GM12872 (cell line): ENCODE results near the gene ADAMTS19.

ENCODE experiments used
- TF ChIP-seq, protein P1 (sequence below): IDR thresholded peaks from 3 replicates; pipeline ENCODE4 v1.5.1; 2011; ENCODE audit warnings: low read depth, mild to moderate bottlenecking, low read length, moderate library complexity; ENCODE audit not compliant: insufficient read depth

Gene ADAMTS19

DNA sequence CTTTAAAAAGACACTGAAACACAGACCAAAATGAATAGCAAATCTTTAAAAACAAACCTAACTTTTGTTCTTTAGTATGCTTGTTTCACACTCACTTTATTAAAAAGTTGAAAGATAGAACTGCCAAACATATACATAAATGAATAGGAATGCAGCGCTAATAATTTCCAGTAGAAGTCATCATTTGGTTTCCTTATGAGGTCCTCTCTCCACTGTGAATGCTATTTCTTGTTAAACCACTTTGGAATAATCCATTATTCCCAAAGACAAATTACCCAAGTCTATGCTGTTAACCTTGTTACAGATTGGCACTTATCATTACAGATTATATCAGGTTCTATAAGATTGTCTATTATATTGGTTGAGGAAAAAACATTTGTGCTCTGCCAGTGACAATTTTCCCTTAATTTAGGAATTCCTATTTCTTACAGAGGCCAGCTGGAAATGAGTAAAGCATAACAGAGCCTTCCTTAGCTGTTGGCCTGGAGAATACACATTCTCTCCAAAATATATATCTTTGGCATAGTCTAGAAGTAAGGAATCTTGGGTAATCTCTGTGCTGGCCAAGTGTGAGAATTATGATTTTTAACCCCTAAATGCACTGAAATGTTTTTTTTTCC, 258.5 kb downstream of the ADAMTS19 start:
- TF ChIP-seq, protein P1, sequence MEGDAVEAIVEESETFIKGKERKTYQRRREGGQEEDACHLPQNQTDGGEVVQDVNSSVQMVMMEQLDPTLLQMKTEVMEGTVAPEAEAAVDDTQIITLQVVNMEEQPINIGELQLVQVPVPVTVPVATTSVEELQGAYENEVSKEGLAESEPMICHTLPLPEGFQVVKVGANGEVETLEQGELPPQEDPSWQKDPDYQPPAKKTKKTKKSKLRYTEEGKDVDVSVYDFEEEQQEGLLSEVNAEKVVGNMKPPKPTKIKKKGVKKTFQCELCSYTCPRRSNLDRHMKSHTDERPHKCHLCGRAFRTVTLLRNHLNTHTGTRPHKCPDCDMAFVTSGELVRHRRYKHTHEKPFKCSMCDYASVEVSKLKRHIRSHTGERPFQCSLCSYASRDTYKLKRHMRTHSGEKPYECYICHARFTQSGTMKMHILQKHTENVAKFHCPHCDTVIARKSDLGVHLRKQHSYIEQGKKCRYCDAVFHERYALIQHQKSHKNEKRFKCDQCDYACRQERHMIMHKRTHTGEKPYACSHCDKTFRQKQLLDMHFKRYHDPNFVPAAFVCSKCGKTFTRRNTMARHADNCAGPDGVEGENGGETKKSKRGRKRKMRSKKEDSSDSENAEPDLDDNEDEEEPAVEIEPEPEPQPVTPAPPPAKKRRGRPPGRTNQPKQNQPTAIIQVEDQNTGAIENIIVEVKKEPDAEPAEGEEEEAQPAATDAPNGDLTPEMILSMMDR, result no peak

DNA sequence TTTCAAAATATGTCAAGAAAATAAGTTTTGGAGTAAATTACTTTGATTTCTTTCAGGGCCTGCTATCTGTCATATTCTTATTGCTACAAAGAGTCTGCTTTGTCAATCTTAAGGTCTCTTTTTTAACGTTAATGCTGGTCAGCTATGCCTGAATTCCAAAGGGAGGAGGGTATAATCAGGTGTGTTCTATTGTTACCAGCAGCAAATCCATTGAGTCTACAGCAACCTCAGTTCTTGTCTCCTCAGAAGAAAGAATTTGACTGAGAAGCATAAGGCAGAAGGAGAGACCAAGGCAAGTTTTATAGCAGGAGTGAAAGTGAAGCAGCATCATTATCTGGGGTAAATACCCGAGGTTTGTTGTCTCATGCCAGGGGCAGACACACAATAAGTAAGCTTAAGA, 264.1 kb downstream of the ADAMTS19 start:
- TF ChIP-seq, protein P1, result no peak

- TF ChIP-seq, protein P1, result no peak
Measured at GRCh38 chr5:129724647-129725046, 264.5 kb downstream of the ADAMTS19 start.

DNA sequence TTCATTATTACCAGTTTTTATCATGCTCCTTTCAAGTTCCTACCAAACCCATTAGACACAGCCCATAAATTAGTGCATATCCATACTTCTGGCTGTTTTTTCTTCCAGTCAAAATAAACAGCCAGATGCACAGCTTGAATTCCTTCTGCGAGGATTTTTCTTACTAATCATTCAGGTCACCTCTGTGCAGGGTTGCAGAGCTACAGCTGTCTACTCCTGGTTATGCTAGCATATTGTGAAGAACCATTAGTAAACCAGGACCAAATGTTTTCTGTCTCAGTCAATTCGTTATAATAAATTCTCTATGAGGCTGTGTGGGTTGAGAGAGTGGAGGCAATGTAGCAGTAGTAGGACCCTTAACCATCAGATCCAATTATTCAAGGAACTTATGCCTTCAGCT, 279.7 kb downstream of the ADAMTS19 start:
- TF ChIP-seq, protein P1, result no peak

DNA sequence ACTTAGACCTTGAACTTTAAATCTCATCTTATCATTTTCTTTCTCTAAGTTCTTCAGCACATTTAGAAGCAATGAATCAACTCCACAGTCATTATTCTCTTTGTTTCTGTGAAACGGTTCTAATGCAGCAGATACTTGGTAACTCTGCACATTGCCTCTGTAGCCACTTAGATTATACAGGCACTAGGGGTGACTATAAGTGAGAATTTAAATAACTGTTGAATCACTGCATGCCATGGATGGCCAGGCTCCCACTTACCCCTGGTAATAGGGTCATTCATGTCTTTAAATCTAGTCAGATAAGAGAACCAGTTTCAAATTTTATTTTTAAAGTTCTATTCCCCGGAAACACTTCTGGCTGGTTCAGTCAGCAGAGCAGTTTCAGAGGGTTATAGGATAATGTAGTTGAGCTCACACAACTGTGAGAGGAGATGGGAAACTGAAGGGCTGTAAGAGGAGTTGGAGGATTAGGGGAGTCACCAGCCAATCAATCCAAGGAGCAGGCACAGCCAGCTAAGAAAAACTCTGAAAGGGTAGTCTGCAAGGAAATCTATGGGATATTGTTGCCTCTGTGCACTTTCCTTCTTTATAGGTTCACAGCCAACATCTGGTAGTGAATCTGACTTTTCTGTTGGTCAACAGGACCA, 283.6 kb downstream of the ADAMTS19 start:
- TF ChIP-seq, protein P1, result no peak

DNA sequence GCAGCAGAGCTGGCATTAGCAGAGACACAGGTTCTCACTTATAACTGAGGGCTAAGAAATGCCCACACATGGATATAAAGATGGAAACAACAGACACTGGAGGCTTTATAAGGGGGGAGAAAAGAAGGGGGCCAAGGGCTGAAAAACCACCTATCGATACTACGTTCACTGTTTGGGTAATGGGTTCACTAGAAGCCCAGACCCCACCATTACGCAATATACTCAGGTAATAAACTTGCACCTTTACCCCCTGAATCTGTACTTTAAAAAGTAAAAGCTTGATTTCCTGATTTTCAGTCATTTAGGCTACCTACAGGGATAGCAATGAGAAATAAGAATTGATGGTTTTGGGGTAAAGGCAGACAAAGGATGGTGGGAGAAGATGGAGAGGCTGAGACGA, 285.9 kb downstream of the ADAMTS19 start:
- TF ChIP-seq, protein P1, result no peak

DNA sequence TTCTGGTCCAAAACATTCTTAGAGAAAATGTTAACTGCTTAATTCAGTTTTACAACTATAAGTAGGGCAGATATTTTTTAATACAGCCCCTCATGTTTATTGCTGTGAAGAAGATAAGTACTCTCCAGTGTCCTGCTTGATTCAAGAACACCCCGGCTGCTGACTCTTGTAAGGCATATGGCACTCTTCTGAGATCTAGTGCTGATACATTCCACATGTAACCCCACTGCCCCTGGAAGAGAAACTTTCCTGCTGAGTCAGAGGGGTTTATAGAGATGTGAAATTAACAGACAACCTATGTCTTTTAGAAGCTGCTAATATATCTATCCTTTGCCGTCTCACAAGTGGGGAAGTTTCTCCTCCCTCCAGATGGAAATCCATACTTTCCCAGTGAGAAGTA, 286.8 kb downstream of the ADAMTS19 start:
- TF ChIP-seq, protein P1, result no peak
